GM23338 (cell line): ENCODE data around the gene PPP1R12A. TPM values are rescaled to one million over a fixed set of nuclear protein-coding genes. Genes with fewer than 3 reads are reported as not detected.

ENCODE experiments used
- ATAC-seq: fragments of 200-7000 bp; cut with Tn5 transposase; 3 replicates; pipeline ENCODE4 v1.9.1; 2020
- DNase-seq: peaks from one replicate; pipeline ENCODE4 v3.0.0-alpha.2; 2015; ENCODE audit warnings: low spot score
- H2AFZ ChIP-seq: fragments of 200-600 bp; sonication (generic); 2 replicates; pipeline ENCODE4 v1.8.0; 2016; ENCODE audit warnings: antibody characterized with exemption, mild to moderate bottlenecking, moderate library complexity
- H3F3A ChIP-seq: fragments of 200-600 bp; sonication (generic); replicated peaks from 2 replicates; pipeline ENCODE4 v1.8.0; 2017; ENCODE audit warnings: antibody characterized with exemption, mixed run types, low read depth
- H3K27ac ChIP-seq: fragments of 200-600 bp; sonication (generic); 2 replicates; pipeline ENCODE4 v1.6.1; 2016; ENCODE audit warnings: low read depth
- H3K27me3 ChIP-seq: fragments of 200-600 bp; sonication (generic); 2 replicates; pipeline ENCODE4 v1.8.0; 2016; ENCODE audit warnings: mild to moderate bottlenecking, mixed run types, moderate library complexity; ENCODE audit not compliant: insufficient read depth
- H3K36me3 ChIP-seq: fragments of 200-600 bp; sonication (generic); 2 replicates; pipeline ENCODE4 v1.8.0; 2016; ENCODE audit warnings: mild to moderate bottlenecking; ENCODE audit not compliant: insufficient read depth
- H3K4me1 ChIP-seq: fragments of 200-600 bp; sonication (generic); 2 replicates; pipeline ENCODE4 v1.8.0; 2016; ENCODE audit warnings: mild to moderate bottlenecking, moderate library complexity; ENCODE audit not compliant: insufficient read depth
- H3K4me2 ChIP-seq: fragments of 200-600 bp; sonication (generic); 2 replicates; pipeline ENCODE4 v1.7.1; 2017; ENCODE audit warnings: mixed run types
- H3K4me3 ChIP-seq: fragments of 200-600 bp; sonication (generic); 2 replicates; pipeline ENCODE4 v1.6.1; 2016; ENCODE audit warnings: mixed run types
- H3K79me2 ChIP-seq: fragments of 200-600 bp; sonication (generic); replicated peaks from 2 replicates; pipeline ENCODE4 v1.8.0; 2017; ENCODE audit warnings: mild to moderate bottlenecking; ENCODE audit not compliant: insufficient read depth
- H3K9me2 ChIP-seq: fragments of 200-600 bp; sonication (generic); 2 replicates; pipeline ENCODE4 v1.8.0; 2017; ENCODE audit not compliant: insufficient read depth
- H4K20me1 ChIP-seq: fragments of 200-600 bp; sonication (generic); replicated peaks from 2 replicates; pipeline ENCODE4 v1.8.0; 2017; ENCODE audit warnings: mild to moderate bottlenecking; ENCODE audit not compliant: insufficient read depth
- H3K27ac Mint-ChIP-seq: 2 replicates; pipeline ENCODE4 v1.8.0; 2020; ENCODE audit warnings: inconsistent platforms, mild to moderate bottlenecking, moderate library complexity, mixed read lengths
- H3K27me3 Mint-ChIP-seq: 3 replicates; pipeline ENCODE4 v1.8.0; 2022; ENCODE audit warnings: low read depth, mild to moderate bottlenecking, moderate library complexity, mixed read lengths, inconsistent platforms; ENCODE audit not compliant: insufficient read depth, poor library complexity
- H3K36me3 Mint-ChIP-seq: 3 replicates; pipeline ENCODE4 v1.8.0; 2021; ENCODE audit warnings: low read depth, mild to moderate bottlenecking, inconsistent platforms, moderate library complexity, mixed read lengths
- H3K4me1 Mint-ChIP-seq: 3 replicates; pipeline ENCODE4 v1.8.0; 2020; ENCODE audit warnings: mild to moderate bottlenecking, inconsistent platforms, mixed read lengths
- H3K4me3 Mint-ChIP-seq: 3 replicates; pipeline ENCODE4 v1.8.0; 2021; ENCODE audit warnings: moderate library complexity, mild to moderate bottlenecking, inconsistent platforms, mixed read lengths
- H3K9me3 Mint-ChIP-seq: 3 replicates; pipeline ENCODE4 v1.8.0; 2020; ENCODE audit warnings: moderate library complexity, mild to moderate bottlenecking, inconsistent platforms, mixed read lengths
- CREB1 ChIP-seq: fragments of 250-450 bp; sonication (Bioruptor Pico); IDR thresholded peaks from 2 replicates; pipeline ENCODE4 v1.5.0; 2020; ENCODE audit warnings: low read depth, mild to moderate bottlenecking, moderate library complexity
- EZH2 ChIP-seq: fragments of 200-600 bp; sonication (generic); IDR thresholded peaks from one replicate; pipeline ENCODE4 v1.8.0; 2017; ENCODE audit warnings: antibody characterized with exemption, mild to moderate bottlenecking, low read depth; ENCODE audit not compliant: unreplicated experiment
- JUNB ChIP-seq: IDR thresholded peaks from one replicate; pipeline ENCODE4 v1.6.1; 2016; ENCODE audit warnings: antibody characterized with exemption; ENCODE audit not compliant: unreplicated experiment
- NANOG ChIP-seq: IDR thresholded peaks from 2 replicates; pipeline ENCODE4 v1.6.1; 2016; ENCODE audit warnings: antibody characterized with exemption, borderline replicate concordance
- POLR2AphosphoS5 ChIP-seq: IDR thresholded peaks from 2 replicates; pipeline ENCODE4 v1.6.1; 2016; ENCODE audit warnings: antibody characterized with exemption, low read depth
- STAT1 ChIP-seq: IDR thresholded peaks from one replicate; pipeline ENCODE4 v1.6.1; 2016; ENCODE audit warnings: antibody characterized with exemption; ENCODE audit not compliant: unreplicated experiment
- ZNF331 ChIP-seq: fragments of 250-450 bp; sonication (Bioruptor Pico); IDR thresholded peaks from 2 replicates; pipeline ENCODE4 v1.5.0; 2020; ENCODE audit warnings: low read depth, mild to moderate bottlenecking, moderate library complexity
- polyA plus RNA-seq: library from polyadenylated mRNA; unstranded; fragments of >200 nt; fragmentation: Nextera tagmentation; extraction: Ambion mirVana; gene quantifications from 2 replicates; pipeline ENCODE4 v1.2.1, GENCODE V29; 2016
- total RNA-seq: library from RNA; depleted of rRNA; stranded (reverse); fragments of >200 nt; shearing (Covaris generic); gene quantifications from 2 replicates; pipeline ENCODE4 v1.2.3, GENCODE V29; 2014
- TF ChIP-seq, protein P1 (sequence below): IDR thresholded peaks from one replicate; pipeline ENCODE4 v1.6.1; 2018; ENCODE audit warnings: antibody characterized with exemption; ENCODE audit not compliant: unreplicated experiment
- TF ChIP-seq, protein P2 (sequence below): IDR thresholded peaks from 2 replicates; pipeline ENCODE4 v1.6.1; 2016; ENCODE audit warnings: antibody characterized with exemption
- TF ChIP-seq, protein P3 (sequence below): fragments of 250-450 bp; sonication (Bioruptor Pico); IDR thresholded peaks from 2 replicates; pipeline ENCODE4 v1.5.0; 2020; ENCODE audit warnings: mild to moderate bottlenecking, moderate library complexity
- TF ChIP-seq, protein P4 (sequence below), 2 experiments: fragments of 200-600 bp in 1 of 2; sonication (generic) in 1 of 2; conservative IDR thresholded peaks; 2 replicates each; pipeline versions ENCODE4 v1.5.1 to v1.6.1; 2016 to 2017; ENCODE audit warnings: antibody characterized with exemption in 2 of 2, low read depth in 2 of 2, mild to moderate bottlenecking in 2 of 2, moderate library complexity in 1 of 2

Gene PPP1R12A
- total and polyA plus RNA-seq, 2 experiments from 2014 or later = 91.6 to 146 TPM

DNA sequence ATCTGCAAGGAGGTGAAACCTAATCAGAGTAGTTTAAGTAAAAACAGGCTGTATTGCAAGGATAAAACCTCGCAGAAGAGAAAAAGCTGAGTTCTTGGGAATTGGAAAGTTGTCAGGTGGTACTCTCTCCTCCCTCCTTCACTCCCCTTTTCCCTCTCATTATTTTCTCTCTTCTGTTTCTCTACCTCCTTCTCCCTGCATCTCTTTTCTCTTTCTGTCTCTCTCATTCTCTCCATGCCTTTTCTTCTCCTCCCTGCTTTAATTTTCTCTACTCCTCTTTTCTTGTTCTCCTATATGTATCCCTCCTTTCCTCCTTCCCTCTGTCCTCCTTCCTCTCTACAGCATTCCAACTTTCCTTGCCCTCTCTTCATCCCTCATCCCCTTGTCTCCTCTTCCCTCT is 14.2 kb upstream of the PPP1R12A start:
- no peaks in the 10 kb centered on the region for H3K79me2 ChIP-seq
- H3K27ac ChIP-seq = no peak overlapping the region
- DNase-seq = no peak
- no peak for TF ChIP-seq CREB1 (CRISPR knock-in tag)
- TF ChIP-seq, protein P1, sequence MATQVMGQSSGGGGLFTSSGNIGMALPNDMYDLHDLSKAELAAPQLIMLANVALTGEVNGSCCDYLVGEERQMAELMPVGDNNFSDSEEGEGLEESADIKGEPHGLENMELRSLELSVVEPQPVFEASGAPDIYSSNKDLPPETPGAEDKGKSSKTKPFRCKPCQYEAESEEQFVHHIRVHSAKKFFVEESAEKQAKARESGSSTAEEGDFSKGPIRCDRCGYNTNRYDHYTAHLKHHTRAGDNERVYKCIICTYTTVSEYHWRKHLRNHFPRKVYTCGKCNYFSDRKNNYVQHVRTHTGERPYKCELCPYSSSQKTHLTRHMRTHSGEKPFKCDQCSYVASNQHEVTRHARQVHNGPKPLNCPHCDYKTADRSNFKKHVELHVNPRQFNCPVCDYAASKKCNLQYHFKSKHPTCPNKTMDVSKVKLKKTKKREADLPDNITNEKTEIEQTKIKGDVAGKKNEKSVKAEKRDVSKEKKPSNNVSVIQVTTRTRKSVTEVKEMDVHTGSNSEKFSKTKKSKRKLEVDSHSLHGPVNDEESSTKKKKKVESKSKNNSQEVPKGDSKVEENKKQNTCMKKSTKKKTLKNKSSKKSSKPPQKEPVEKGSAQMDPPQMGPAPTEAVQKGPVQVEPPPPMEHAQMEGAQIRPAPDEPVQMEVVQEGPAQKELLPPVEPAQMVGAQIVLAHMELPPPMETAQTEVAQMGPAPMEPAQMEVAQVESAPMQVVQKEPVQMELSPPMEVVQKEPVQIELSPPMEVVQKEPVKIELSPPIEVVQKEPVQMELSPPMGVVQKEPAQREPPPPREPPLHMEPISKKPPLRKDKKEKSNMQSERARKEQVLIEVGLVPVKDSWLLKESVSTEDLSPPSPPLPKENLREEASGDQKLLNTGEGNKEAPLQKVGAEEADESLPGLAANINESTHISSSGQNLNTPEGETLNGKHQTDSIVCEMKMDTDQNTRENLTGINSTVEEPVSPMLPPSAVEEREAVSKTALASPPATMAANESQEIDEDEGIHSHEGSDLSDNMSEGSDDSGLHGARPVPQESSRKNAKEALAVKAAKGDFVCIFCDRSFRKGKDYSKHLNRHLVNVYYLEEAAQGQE = no peak
- no peak for TF ChIP-seq POLR2AphosphoS5
- TF ChIP-seq EZH2 = no peak
- TF ChIP-seq NANOG = no peak
- TF ChIP-seq, protein P2, sequence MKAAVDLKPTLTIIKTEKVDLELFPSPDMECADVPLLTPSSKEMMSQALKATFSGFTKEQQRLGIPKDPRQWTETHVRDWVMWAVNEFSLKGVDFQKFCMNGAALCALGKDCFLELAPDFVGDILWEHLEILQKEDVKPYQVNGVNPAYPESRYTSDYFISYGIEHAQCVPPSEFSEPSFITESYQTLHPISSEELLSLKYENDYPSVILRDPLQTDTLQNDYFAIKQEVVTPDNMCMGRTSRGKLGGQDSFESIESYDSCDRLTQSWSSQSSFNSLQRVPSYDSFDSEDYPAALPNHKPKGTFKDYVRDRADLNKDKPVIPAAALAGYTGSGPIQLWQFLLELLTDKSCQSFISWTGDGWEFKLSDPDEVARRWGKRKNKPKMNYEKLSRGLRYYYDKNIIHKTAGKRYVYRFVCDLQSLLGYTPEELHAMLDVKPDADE = no peak
- TF ChIP-seq, protein P3, sequence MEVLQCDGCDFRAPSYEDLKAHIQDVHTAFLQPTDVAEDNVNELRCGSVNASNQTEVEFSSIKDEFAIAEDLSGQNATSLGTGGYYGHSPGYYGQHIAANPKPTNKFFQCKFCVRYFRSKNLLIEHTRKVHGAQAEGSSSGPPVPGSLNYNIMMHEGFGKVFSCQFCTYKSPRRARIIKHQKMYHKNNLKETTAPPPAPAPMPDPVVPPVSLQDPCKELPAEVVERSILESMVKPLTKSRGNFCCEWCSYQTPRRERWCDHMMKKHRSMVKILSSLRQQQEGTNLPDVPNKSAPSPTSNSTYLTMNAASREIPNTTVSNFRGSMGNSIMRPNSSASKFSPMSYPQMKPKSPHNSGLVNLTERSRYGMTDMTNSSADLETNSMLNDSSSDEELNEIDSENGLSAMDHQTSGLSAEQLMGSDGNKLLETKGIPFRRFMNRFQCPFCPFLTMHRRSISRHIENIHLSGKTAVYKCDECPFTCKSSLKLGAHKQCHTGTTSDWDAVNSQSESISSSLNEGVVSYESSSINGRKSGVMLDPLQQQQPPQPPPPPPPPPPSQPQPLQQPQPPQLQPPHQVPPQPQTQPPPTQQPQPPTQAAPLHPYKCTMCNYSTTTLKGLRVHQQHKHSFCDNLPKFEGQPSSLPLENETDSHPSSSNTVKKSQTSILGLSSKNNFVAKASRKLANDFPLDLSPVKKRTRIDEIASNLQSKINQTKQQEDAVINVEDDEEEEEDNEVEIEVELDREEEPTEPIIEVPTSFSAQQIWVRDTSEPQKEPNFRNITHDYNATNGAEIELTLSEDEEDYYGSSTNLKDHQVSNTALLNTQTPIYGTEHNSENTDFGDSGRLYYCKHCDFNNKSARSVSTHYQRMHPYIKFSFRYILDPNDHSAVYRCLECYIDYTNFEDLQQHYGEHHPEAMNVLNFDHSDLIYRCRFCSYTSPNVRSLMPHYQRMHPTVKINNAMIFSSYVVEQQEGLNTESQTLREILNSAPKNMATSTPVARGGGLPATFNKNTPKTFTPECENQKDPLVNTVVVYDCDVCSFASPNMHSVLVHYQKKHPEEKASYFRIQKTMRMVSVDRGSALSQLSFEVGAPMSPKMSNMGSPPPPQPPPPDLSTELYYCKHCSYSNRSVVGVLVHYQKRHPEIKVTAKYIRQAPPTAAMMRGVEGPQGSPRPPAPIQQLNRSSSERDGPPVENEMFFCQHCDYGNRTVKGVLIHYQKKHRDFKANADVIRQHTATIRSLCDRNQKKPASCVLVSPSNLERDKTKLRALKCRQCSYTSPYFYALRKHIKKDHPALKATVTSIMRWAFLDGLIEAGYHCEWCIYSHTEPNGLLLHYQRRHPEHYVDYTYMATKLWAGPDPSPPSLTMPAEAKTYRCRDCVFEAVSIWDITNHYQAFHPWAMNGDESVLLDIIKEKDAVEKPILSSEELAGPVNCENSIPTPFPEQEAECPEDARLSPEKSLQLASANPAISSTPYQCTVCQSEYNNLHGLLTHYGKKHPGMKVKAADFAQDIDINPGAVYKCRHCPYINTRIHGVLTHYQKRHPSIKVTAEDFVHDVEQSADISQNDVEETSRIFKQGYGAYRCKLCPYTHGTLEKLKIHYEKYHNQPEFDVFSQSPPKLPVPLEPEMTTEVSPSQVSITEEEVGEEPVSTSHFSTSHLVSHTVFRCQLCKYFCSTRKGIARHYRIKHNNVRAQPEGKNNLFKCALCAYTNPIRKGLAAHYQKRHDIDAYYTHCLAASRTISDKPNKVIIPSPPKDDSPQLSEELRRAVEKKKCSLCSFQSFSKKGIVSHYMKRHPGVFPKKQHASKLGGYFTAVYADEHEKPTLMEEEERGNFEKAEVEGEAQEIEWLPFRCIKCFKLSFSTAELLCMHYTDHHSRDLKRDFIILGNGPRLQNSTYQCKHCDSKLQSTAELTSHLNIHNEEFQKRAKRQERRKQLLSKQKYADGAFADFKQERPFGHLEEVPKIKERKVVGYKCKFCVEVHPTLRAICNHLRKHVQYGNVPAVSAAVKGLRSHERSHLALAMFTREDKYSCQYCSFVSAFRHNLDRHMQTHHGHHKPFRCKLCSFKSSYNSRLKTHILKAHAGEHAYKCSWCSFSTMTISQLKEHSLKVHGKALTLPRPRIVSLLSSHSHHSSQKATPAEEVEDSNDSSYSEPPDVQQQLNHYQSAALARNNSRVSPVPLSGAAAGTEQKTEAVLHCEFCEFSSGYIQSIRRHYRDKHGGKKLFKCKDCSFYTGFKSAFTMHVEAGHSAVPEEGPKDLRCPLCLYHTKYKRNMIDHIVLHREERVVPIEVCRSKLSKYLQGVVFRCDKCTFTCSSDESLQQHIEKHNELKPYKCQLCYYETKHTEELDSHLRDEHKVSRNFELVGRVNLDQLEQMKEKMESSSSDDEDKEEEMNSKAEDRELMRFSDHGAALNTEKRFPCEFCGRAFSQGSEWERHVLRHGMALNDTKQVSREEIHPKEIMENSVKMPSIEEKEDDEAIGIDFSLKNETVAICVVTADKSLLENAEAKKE (CRISPR knock-in tag) = no peak
- TF ChIP-seq STAT1 = no peak
- TF ChIP-seq JUNB = no peak
- TF ChIP-seq, protein P4, sequence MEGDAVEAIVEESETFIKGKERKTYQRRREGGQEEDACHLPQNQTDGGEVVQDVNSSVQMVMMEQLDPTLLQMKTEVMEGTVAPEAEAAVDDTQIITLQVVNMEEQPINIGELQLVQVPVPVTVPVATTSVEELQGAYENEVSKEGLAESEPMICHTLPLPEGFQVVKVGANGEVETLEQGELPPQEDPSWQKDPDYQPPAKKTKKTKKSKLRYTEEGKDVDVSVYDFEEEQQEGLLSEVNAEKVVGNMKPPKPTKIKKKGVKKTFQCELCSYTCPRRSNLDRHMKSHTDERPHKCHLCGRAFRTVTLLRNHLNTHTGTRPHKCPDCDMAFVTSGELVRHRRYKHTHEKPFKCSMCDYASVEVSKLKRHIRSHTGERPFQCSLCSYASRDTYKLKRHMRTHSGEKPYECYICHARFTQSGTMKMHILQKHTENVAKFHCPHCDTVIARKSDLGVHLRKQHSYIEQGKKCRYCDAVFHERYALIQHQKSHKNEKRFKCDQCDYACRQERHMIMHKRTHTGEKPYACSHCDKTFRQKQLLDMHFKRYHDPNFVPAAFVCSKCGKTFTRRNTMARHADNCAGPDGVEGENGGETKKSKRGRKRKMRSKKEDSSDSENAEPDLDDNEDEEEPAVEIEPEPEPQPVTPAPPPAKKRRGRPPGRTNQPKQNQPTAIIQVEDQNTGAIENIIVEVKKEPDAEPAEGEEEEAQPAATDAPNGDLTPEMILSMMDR (conservative IDR thresholded peaks at IDR 0.05; ENCODE audit: low read depth in 2 of 2) = no peak
- TF ChIP-seq ZNF331 (CRISPR knock-in tag) = no peak
- H3K4me1 ChIP-seq = no peaks in the 10 kb centered on the region
- no peak overlapping the region for H3K27ac Mint-ChIP-seq
- H3F3A ChIP-seq = no peaks in the 10 kb centered on the region
- H3K4me1 Mint-ChIP-seq = peaks cover 3% of the 10 kb centered on the region
- no peaks in the 10 kb centered on the region for H4K20me1 ChIP-seq
- no peaks in the 10 kb centered on the region for H3K36me3 Mint-ChIP-seq
- H3K9me3 Mint-ChIP-seq = no peaks in the 10 kb centered on the region
- no peak overlapping the region for H3K4me2 ChIP-seq
- no peak overlapping the region for H3K4me3 Mint-ChIP-seq
- no peaks in the 10 kb centered on the region for H3K27me3 ChIP-seq
- ATAC-seq = no peak
- H3K4me3 ChIP-seq = no peak overlapping the region
- H2AFZ ChIP-seq = peak overlapping the region; percentile 68
- no peaks in the 10 kb centered on the region for H3K36me3 ChIP-seq
- peaks cover 5% of the 10 kb centered on the region for H3K27me3 Mint-ChIP-seq
- no peaks in the 10 kb centered on the region for H3K9me2 ChIP-seq
